ENCODE data around the gene FCN2. TPM values are rescaled to one million over a fixed set of nuclear protein-coding genes. Genes with fewer than 3 reads are reported as not detected.

Gene FCN2
- 0.30 TPM for total RNA-seq
- long read RNA-seq: 0 reads

DNA sequence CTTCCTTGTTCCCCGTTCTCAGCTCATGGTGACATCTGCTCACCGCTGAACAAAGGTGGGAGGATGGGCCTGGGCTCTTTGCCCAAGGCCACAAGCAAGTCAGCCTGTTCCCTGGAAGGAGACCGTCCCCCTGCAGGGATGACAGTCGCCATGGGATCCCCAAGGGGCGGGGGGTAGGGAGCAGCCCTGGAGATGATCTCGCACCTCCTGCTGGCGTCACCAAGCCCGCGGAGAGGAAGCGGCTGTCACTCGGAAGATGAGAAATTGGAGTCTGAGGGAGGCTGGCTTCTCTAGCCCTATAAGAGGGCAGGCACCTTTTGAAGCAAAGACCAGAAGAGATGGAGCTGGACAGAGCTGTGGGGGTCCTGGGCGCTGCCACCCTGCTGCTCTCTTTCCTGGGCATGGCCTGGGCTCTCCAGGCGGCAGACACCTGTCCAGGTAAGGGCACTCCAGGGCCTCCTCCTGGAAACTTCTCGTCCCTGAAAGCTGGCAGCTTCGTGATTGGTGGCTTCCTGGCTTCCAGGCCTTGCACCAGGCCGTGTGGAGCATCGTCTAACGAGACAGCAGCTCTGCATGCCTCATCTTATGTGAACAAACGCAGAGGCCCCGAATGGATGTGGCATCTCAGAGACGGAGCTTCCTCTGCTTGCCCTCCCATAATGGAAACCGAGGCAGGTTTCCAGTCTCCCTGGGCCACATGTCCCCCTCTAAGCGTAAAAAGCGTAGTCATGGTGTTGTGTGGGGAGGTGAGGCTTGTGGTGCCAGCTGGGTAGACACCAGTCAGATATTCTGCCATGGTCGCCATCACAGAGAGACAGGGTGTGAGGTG lies at the start of gene FCN2:
Gene FCN2 (plus strand): TSS at position 327 of the 829 bp plus-strand sequence. CDS start 12 bp downstream, at position 339.
- ATAC-seq (ENCODE audit: poor library complexity) (no peak), DNase-seq (peak; percentile 37)
- intact Hi-C loops (cut with DNase I): no loop called here

- intact Hi-C loops (cut with DNase I): no loop called here
- no peak for DNase-seq
- ATAC-seq (ENCODE audit: poor library complexity): no peak
Observed at GRCh38 chr9:134830926-134831720, 49.5 kb upstream of the FCN2 start.

DNA sequence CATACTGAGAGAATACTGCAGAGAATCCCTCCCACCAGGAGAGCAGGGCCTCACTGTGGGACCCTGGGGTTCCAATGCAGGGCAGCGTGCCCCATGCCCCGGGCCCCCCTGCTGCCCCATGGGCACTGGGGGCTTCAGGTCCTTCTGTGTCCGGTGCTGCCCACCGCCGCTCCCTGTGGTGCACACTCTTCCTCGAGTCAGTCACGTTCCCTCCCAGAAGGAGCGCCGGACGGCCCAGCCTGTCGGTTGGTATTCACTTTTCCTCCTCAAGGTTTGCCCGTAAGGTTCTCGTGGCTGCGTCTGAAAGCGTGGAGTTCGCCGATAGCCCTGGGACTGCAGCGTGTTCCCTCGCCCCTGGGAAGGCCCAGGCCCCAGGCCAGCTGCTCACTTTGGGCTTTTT lies 48.1 kb upstream of the FCN2 start:
- DNase-seq (no peak), ATAC-seq (ENCODE audit: poor library complexity) (no peak)
- intact Hi-C loops (cut with DNase I): no loop called here

GRCh38 chr9:134833294-134833880 lies 47.2 kb upstream of the FCN2 start:
- DNase-seq: no peak

GRCh38 chr9:134834217-134834956 lies 46.2 kb upstream of the FCN2 start:
- peak; percentile 10 for DNase-seq
- intact Hi-C loops (cut with DNase I): no loop called here

More at GRCh38 chr9:134833294-134833880, 47.2 kb upstream of the FCN2 start:
- intact Hi-C loops (cut with DNase I): no loop called here
- no peak for ATAC-seq (ENCODE audit: poor library complexity)

GRCh38 chr9:134834957-134835419 lies 45.6 kb upstream of the FCN2 start:
- intact Hi-C loops (cut with DNase I): no loop called here
- peak; percentile 46 for DNase-seq
- ATAC-seq (ENCODE audit: poor library complexity): no peak

More at GRCh38 chr9:134834217-134834956, 46.2 kb upstream of the FCN2 start:
- no peak for ATAC-seq (ENCODE audit: poor library complexity)

GRCh38 chr9:134835448-134835847 lies 45.2 kb upstream of the FCN2 start:
- intact Hi-C loops (cut with DNase I): no loop called here
- ATAC-seq (ENCODE audit: poor library complexity): peak; percentile 75
- peak; percentile 74 for DNase-seq

DNA sequence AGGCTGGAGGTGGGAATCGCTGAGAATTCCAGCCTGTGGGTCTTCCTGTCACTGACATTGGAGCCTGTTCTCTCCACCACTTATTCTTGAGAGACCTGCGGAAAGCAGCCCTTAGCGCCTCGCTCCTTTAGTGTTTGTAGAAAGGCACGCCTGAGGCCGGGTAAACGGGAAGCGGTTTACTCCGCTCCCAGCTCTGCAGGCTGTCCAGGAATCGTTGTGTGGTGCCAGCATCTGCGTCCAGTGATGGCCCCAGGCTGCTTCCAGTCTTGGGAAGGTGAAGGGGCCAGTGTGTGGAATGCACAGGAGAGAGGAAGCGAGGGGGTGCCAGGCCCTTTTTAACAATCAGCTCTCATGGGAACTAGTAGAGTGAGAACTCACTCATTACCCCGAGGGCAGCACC lies 44.6 kb upstream of the FCN2 start:
- DNase-seq (peak; percentile 28), ATAC-seq (ENCODE audit: poor library complexity) (no peak)
- intact Hi-C loops (cut with DNase I): no loop called here

DNA sequence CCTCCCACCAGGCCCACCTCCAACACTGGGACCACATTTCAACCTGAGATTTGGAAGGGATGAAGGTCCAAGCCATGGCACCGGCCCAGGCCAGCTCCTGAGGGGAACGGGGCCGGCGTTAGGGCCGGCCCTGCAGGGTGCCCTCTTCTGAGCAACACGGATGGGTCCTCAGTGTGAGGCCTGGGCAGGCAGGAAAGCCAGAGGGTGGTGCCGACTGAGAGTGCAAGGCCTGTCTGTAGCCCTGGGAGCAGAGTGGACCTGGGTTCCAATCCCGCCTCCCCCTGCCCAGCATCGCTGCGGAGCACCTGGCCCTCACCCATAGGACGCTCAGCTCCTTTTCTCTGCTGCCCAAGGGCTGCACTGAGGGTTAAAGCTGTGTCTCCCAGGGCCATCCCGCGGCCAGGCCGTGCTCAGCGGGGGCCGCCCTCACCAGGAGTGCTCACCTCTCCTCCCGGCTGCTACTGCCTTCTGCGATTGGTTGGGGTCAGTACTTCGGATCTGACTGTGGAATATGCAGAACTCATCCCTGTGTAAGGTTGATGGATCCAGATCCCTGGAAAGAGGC lies 44.1 kb upstream of the FCN2 start:
- DNase-seq (peak; percentile 23), ATAC-seq (ENCODE audit: poor library complexity) (no peak)
- intact Hi-C loops (cut with DNase I): no loop called here

- intact Hi-C loops (cut with DNase I): no loop called here
- peak; percentile 6 for DNase-seq
- no peak for ATAC-seq (ENCODE audit: poor library complexity)
Observed at GRCh38 chr9:134837529-134837928, 43.1 kb upstream of the FCN2 start.

DNA sequence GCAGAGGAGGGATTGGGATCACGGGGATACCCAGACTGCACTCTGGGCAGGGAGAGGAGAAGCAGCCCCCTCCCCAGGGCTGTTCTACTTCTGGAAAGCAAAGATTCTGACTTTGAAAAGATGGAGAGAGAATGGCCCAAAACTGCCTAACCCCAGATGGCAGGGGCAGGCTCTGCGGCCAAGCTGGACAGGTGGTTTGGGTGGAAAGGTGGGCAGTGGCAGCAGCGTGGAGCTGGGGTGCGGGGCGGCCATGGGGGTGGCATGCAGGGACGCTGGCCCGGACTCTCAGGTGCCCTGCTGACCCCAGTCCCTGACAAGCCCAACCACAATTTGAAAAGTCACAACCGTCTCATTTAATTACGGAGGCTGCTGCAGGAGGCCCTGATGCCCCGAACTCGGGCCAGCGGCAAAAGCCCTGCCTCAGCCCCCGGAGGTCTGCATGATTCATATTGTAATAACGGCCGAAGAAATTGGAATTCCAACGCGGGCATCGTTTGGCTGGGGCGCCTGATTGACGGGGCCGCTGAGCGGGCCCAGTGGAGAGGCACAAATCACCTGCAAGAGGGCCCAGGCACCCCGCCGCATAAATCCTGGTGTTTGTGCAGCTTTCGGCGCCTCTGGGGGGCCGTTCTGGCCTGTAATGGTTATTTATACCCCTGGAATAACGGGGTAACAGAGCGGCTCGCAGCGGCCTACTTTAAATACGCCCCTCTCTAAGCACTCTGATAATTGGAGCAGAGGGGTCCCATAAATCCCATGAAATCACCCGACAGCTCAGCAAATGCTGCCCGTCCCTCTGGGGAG lies 41.8 kb upstream of the FCN2 start:
- DNase-seq (peak; percentile 31), ATAC-seq (ENCODE audit: poor library complexity) (no peak)
- intact Hi-C loops (cut with DNase I): no loop called here

GRCh38 chr9:134839455-134840125 lies 41.0 kb upstream of the FCN2 start:
- peak; percentile 37 for DNase-seq
- ATAC-seq (ENCODE audit: poor library complexity): no peak
- intact Hi-C loops (cut with DNase I): no loop called here

GRCh38 chr9:134840511-134840910 lies 40.1 kb upstream of the FCN2 start:
- intact Hi-C loops (cut with DNase I): no loop called here
- DNase-seq (peak; percentile 13), ATAC-seq (ENCODE audit: poor library complexity) (no peak)

- intact Hi-C loops (cut with DNase I): no loop called here
- DNase-seq: peak; percentile 16
- no peak for ATAC-seq (ENCODE audit: poor library complexity)
Observed at GRCh38 chr9:134841180-134841904, 39.3 kb upstream of the FCN2 start.

DNA sequence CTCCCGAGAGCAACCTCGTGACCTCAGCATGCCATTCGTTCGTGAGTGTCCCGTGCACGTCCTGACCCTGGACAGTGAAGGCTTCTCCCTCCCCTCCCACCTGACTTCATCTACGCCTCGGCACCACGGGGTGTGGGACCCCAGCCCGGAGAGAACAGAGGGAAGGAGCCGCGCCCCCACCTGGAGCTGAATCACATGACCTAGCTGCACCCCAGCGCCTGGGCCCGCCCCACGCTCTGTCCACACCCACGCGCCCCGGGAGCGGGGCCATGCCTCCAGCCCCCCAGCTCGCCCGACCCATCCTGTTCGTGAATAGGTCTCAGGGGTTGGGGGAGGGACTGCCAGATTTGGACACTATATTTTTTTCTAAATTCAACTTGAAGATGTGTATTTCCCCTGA lies 38.3 kb upstream of the FCN2 start:
- ATAC-seq (ENCODE audit: poor library complexity) (no peak), DNase-seq (peak; percentile 32)
- intact Hi-C loops (cut with DNase I): no loop called here

DNA sequence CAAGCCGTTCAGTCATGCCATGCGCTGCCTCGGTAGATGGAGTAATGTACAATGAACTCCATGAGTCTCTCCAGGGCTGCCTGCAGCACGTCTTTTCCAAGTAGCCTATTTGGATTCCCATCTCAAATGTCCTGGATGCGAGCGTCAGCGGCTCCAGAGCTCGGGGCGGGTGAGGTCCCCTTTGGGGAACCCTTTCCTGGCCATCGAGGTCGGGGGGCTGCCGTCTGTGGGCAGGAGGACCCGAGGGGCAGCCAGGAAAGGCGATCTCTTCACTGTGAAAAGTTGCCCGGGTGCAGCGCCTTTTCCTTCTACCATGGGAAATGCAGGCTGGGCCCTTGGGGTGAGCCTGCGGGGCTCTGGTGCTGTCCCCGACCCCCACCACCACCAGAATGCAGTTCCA lies 36.9 kb upstream of the FCN2 start:
- DNase-seq: peak; percentile 22
- ATAC-seq (ENCODE audit: poor library complexity): no peak

More for the DNA sequence above, 36.9 kb upstream of the FCN2 start:
- intact Hi-C loops (cut with DNase I): no loop called here
